A673 (cell line): ENCODE results near the gene TEX14. TPM values are rescaled to one million over a fixed set of nuclear protein-coding genes. Genes with fewer than 3 reads are reported as not detected.

Experiments
- BruUV-seq: library from RNA; stranded (reverse); fragments of 400-500 nt; replicated peaks from 2 replicates; lab custom pipeline; 2021; lab: Mats Ljungman, UMichigan
- CTCF ChIA-PET: fragments of 300-600 bp; sonication (Branson Sonifier 250); formaldehyde crosslinking; loops from one replicate; lab custom pipeline; 2022; ENCODE audit warnings: antibody characterized with exemption; lab: Charles Lee
- POLR2A ChIA-PET: fragments of 300-600 bp; sonication (Branson Sonifier 250); formaldehyde crosslinking; loops from one replicate; lab custom pipeline; 2022; ENCODE audit warnings: antibody characterized with exemption; ENCODE audit not compliant: low non-redundant PET; lab: Charles Lee
- DNase-seq: peaks from one replicate; pipeline ENCODE4 v3.0.0-alpha.2; 2015; ENCODE audit warnings: low spot score
- H3K27ac ChIP-seq: fragments of 200-600 bp; sonication (generic); 2 replicates; pipeline ENCODE4 v1.5.1; 2016; ENCODE audit warnings: mixed run types, low read depth, mild to moderate bottlenecking, mixed read lengths, antibody characterized with exemption, low read length; ENCODE audit not compliant: poor library complexity, severe bottlenecking
- H3K27me3 ChIP-seq: fragments of 200-600 bp; sonication (generic); replicated peaks from 2 replicates; pipeline ENCODE4 v1.6.1; 2017; ENCODE audit warnings: mixed run types, low read depth, mild to moderate bottlenecking, mixed read lengths, antibody characterized with exemption, low read length; ENCODE audit not compliant: insufficient read depth, poor library complexity
- H3K36me3 ChIP-seq: fragments of 200-600 bp; sonication (generic); 2 replicates; pipeline ENCODE4 v1.6.1; 2016; ENCODE audit warnings: mixed run types, mild to moderate bottlenecking, mixed read lengths, antibody characterized with exemption, low read length; ENCODE audit not compliant: insufficient read depth, poor library complexity, severe bottlenecking
- H3K4me1 ChIP-seq: fragments of 200-600 bp; sonication (generic); 2 replicates; pipeline ENCODE4 v1.6.1; 2017; ENCODE audit warnings: mixed run types, mild to moderate bottlenecking, mixed read lengths, antibody characterized with exemption, low read length; ENCODE audit not compliant: insufficient read depth, poor library complexity, severe bottlenecking
- H3K4me3 ChIP-seq: fragments of 200-600 bp; sonication (generic); 2 replicates; pipeline ENCODE4 v1.5.1; 2016; ENCODE audit warnings: low read depth, mixed run types, mild to moderate bottlenecking, mixed read lengths, low read length; ENCODE audit not compliant: poor library complexity, severe bottlenecking
- H3K9me3 ChIP-seq: fragments of 200-600 bp; sonication (generic); 2 replicates; pipeline ENCODE4 v1.6.1; 2016; ENCODE audit warnings: mixed run types, low read depth, mild to moderate bottlenecking, mixed read lengths, antibody characterized with exemption, low read length; ENCODE audit not compliant: poor library complexity, severe bottlenecking
- CTCF ChIP-seq: fragments of 300-800, 200-600 bp; sonication (generic); conservative IDR thresholded peaks from 2 replicates; pipeline ENCODE4 v1.5.1; 2017; ENCODE audit warnings: low read depth, mild to moderate bottlenecking, antibody characterized with exemption, low read length, moderate library complexity, mixed read lengths
- EZH2 ChIP-seq: fragments of 200-600 bp; sonication (generic); IDR thresholded peaks from 2 replicates; pipeline ENCODE4 v1.6.1; 2017; ENCODE audit warnings: borderline replicate concordance, low read depth, mild to moderate bottlenecking, mixed read lengths, antibody characterized with exemption, low read length; ENCODE audit not compliant: poor library complexity, severe bottlenecking
- intact Hi-C: fragments of 100-400 bp; cut with micrococcal nuclease; formaldehyde crosslinking; loops from one replicate; pipeline ENCODE4 v1.10.0; 2022; ENCODE audit not compliant: unreplicated experiment
- total RNA-seq: library from RNA; stranded (reverse); gene quantifications from 2 replicates; pipeline ENCODE4 v1.2.3, GENCODE V29; 2021

Gene TEX14
- total RNA-seq, 1 experiment from 2014 or later = 0.26 TPM

- Histone ChIP-seq H3K27me3 (no peaks in the 10 kb centered on the region), H3K9me3 (no peaks in the 10 kb centered on the region), H3K36me3 (no peaks in the 10 kb centered on the region), H3K4me1 (no peaks in the 10 kb centered on the region), H3K4me3 (no peak overlapping the region), H3K27ac (no peak overlapping the region)
- TF ChIP-seq CTCF = no peak
- no peak for TF ChIP-seq EZH2
- intact Hi-C loops = no loop called here
- no TSS peak for BruUV-seq
- ChIA-PET CTCF (no interaction called here), POLR2A (no interaction called here)
- DNase-seq = no peak
These were observed 25.6 kb downstream of the TEX14 start for GRCh38 chr17:58665946-58666857.

- Histone ChIP-seq H3K4me3 (no peak overlapping the region), H3K4me1 (no peaks in the 10 kb centered on the region), H3K36me3 (no peaks in the 10 kb centered on the region), H3K27ac (no peak overlapping the region), H3K27me3 (no peaks in the 10 kb centered on the region), H3K9me3 (no peaks in the 10 kb centered on the region)
- DNase-seq = no peak
- no TSS peak for BruUV-seq
- intact Hi-C loops = no loop called here
- ChIA-PET CTCF (interaction anchor here (0.5 kb wide), 1 partner anchor 247 kb away, joined by 6 read pairs; no protein-coding TSS in a partner anchor), POLR2A (no interaction called here)
- TF ChIP-seq CTCF (no peak), EZH2 (no peak)
These were observed 27.5 kb downstream of the TEX14 start for GRCh38 chr17:58664302-58664701.

GRCh38 chr17:58661499-58661898, 30.3 kb downstream of the TEX14 start:
- no peak overlapping the region for H3K27ac ChIP-seq
- intact Hi-C loops = no loop called here
- no peaks in the 10 kb centered on the region for H3K27me3 ChIP-seq
- no peaks in the 10 kb centered on the region for H3K36me3 ChIP-seq
- BruUV-seq = no TSS peak
- no peak for DNase-seq
- no peak for TF ChIP-seq EZH2
- no peak for TF ChIP-seq CTCF
- H3K9me3 ChIP-seq = no peaks in the 10 kb centered on the region
- H3K4me1 ChIP-seq = no peaks in the 10 kb centered on the region
- POLR2A ChIA-PET = no interaction called here
- CTCF ChIA-PET = no interaction called here
- no peak overlapping the region for H3K4me3 ChIP-seq
